ENCODE data around the gene MGAT3. TPM values are rescaled to one million over a fixed set of nuclear protein-coding genes. Genes with fewer than 3 reads are reported as not detected.

MGAT3 gene
- polyA plus RNA-seq, 1 of the 3 experiments (the other 2 are of a cell fraction), result 0.16 TPM

- Histone ChIP-seq H3K4me1 (ENCODE audit: control insufficient read depth in 1 of 2, insufficient read depth in 2 of 2, low read depth in 1 of 2, low read length in 1 of 2) (no peaks in the 10 kb centered on the region; a peak in 1 of 4 replicates), H4K20me1 (ENCODE audit: insufficient read depth) (no peaks in the 10 kb centered on the region), H3K27ac (ENCODE audit: low read depth in 2 of 2, low read length in 1 of 2) (no peak overlapping the region), H3K79me2 (ENCODE audit: insufficient read depth) (no peaks in the 10 kb centered on the region), H3K9me3 (no peaks in the 10 kb centered on the region), H3K27me3 (ENCODE audit: insufficient read depth) (no peaks in the 10 kb centered on the region), H3K36me3 (replicated peaks in 1 of 2; ENCODE audit: control insufficient read depth in 1 of 2, insufficient read depth in 2 of 2, low read length in 1 of 2) (no peaks in the 10 kb centered on the region), H3F3A (replicated peaks; ENCODE audit: insufficient read depth) (no peaks in the 10 kb centered on the region), H3K4me2 (no peak overlapping the region), H3K9ac (no peak overlapping the region), H3K9me2 (no peaks in the 10 kb centered on the region), H2AFZ (ENCODE audit: low read depth) (no peak overlapping the region), H3K4me3 (ENCODE audit: low read depth in 2 of 2, low read length in 1 of 2) (no peak overlapping the region)
- 49% methylated on average over 3 of the region's 16 CpGs for WGBS (ENCODE audit: low lambda C conversion rate)
- TF ChIP-seq, protein P1, sequence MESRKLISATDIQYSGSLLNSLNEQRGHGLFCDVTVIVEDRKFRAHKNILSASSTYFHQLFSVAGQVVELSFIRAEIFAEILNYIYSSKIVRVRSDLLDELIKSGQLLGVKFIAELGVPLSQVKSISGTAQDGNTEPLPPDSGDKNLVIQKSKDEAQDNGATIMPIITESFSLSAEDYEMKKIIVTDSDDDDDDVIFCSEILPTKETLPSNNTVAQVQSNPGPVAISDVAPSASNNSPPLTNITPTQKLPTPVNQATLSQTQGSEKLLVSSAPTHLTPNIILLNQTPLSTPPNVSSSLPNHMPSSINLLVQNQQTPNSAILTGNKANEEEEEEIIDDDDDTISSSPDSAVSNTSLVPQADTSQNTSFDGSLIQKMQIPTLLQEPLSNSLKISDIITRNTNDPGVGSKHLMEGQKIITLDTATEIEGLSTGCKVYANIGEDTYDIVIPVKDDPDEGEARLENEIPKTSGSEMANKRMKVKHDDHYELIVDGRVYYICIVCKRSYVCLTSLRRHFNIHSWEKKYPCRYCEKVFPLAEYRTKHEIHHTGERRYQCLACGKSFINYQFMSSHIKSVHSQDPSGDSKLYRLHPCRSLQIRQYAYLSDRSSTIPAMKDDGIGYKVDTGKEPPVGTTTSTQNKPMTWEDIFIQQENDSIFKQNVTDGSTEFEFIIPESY (IDR thresholded peaks at IDR 0.05; ENCODE audit: borderline replicate concordance, low read depth), result no peak
- TF ChIP-seq, protein P2, sequence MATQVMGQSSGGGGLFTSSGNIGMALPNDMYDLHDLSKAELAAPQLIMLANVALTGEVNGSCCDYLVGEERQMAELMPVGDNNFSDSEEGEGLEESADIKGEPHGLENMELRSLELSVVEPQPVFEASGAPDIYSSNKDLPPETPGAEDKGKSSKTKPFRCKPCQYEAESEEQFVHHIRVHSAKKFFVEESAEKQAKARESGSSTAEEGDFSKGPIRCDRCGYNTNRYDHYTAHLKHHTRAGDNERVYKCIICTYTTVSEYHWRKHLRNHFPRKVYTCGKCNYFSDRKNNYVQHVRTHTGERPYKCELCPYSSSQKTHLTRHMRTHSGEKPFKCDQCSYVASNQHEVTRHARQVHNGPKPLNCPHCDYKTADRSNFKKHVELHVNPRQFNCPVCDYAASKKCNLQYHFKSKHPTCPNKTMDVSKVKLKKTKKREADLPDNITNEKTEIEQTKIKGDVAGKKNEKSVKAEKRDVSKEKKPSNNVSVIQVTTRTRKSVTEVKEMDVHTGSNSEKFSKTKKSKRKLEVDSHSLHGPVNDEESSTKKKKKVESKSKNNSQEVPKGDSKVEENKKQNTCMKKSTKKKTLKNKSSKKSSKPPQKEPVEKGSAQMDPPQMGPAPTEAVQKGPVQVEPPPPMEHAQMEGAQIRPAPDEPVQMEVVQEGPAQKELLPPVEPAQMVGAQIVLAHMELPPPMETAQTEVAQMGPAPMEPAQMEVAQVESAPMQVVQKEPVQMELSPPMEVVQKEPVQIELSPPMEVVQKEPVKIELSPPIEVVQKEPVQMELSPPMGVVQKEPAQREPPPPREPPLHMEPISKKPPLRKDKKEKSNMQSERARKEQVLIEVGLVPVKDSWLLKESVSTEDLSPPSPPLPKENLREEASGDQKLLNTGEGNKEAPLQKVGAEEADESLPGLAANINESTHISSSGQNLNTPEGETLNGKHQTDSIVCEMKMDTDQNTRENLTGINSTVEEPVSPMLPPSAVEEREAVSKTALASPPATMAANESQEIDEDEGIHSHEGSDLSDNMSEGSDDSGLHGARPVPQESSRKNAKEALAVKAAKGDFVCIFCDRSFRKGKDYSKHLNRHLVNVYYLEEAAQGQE (IDR thresholded peaks at IDR 0.05; ENCODE audit: low read depth, low read length), result no peak
- TF ChIP-seq CHD2 (IDR thresholded peaks at IDR 0.05; ENCODE audit: low read length, partially characterized antibody) (no peak), FOXM1 (IDR thresholded peaks at IDR 0.05; ENCODE audit: low read depth) (no peak), EZH2phosphoT487 (IDR thresholded peaks at IDR 0.05; ENCODE audit: borderline replicate concordance, low read depth) (no peak), TAF1 (IDR thresholded peaks at IDR 0.05; ENCODE audit: borderline replicate concordance, low read depth, low read length) (no peak), RFX5 (IDR thresholded peaks at IDR 0.05; ENCODE audit: low read length) (no peak), NRF1 (IDR thresholded peaks at IDR 0.05; ENCODE audit: low read depth, low read length) (no peak), ELF1 (IDR thresholded peaks at IDR 0.05) (no peak), JUND (IDR thresholded peaks at IDR 0.05) (no peak), GATA2 (CRISPR knock-in tag; IDR thresholded peaks at IDR 0.05) (no peak), NFIC (IDR thresholded peaks at IDR 0.05; ENCODE audit: borderline replicate concordance) (no peak), GABPA (IDR thresholded peaks at IDR 0.05; ENCODE audit: low read depth) (no peak), SMC3 (IDR thresholded peaks at IDR 0.05; ENCODE audit: low read depth, low read length) (no peak), YY1 (IDR thresholded peaks at IDR 0.05; ENCODE audit: low read depth) (no peak), FOSL2 (IDR thresholded peaks at IDR 0.05; ENCODE audit: borderline replicate concordance, low read depth) (no peak), TCF12 (IDR thresholded peaks at IDR 0.05) (no peak)
- TF ChIP-seq, protein P3, sequence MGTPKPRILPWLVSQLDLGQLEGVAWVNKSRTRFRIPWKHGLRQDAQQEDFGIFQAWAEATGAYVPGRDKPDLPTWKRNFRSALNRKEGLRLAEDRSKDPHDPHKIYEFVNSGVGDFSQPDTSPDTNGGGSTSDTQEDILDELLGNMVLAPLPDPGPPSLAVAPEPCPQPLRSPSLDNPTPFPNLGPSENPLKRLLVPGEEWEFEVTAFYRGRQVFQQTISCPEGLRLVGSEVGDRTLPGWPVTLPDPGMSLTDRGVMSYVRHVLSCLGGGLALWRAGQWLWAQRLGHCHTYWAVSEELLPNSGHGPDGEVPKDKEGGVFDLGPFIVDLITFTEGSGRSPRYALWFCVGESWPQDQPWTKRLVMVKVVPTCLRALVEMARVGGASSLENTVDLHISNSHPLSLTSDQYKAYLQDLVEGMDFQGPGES (IDR thresholded peaks at IDR 0.05; ENCODE audit: low read depth, low read length), result no peak
- TF ChIP-seq, protein P4, sequence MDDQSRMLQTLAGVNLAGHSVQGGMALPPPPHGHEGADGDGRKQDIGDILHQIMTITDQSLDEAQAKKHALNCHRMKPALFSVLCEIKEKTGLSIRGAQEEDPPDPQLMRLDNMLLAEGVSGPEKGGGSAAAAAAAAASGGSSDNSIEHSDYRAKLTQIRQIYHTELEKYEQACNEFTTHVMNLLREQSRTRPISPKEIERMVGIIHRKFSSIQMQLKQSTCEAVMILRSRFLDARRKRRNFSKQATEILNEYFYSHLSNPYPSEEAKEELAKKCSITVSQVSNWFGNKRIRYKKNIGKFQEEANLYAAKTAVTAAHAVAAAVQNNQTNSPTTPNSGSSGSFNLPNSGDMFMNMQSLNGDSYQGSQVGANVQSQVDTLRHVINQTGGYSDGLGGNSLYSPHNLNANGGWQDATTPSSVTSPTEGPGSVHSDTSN (IDR thresholded peaks at IDR 0.05), result no peak
- TF ChIP-seq, protein P5, sequence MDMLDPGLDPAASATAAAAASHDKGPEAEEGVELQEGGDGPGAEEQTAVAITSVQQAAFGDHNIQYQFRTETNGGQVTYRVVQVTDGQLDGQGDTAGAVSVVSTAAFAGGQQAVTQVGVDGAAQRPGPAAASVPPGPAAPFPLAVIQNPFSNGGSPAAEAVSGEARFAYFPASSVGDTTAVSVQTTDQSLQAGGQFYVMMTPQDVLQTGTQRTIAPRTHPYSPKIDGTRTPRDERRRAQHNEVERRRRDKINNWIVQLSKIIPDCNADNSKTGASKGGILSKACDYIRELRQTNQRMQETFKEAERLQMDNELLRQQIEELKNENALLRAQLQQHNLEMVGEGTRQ (IDR thresholded peaks at IDR 0.05; ENCODE audit: borderline replicate concordance, low read depth, low read length), result no peak
- ChIA-PET CTCF (interaction anchor here (0.7 to 2.2 kb wide), 3 partner anchors 20 to 58 kb away, joined by 3 to 6 read pairs (median 3); no protein-coding TSS in a partner anchor), POLR2A (no interaction called here)
- DNase-seq, result no peak
These were observed 18.8 kb upstream of the MGAT3 start for GRCh38 chr22:39437791-39438704.

All from SK-N-SH (cell line).